Neural progenitor cell (in vitro differentiated cells): ENCODE data around the gene CEACAM6.

ENCODE experiments used
- CTCF ChIP-seq: fragments of 200-600 bp; sonication (generic); IDR thresholded peaks from 2 replicates; pipeline ENCODE4 v1.5.1; 2017; ENCODE audit warnings: antibody characterized with exemption, mild to moderate bottlenecking
- EZH2 ChIP-seq: fragments of 200-600 bp; sonication (generic); IDR thresholded peaks from 2 replicates; pipeline ENCODE4 v1.6.1; 2017; ENCODE audit warnings: antibody characterized with exemption, mild to moderate bottlenecking, moderate library complexity

- no peak for TF ChIP-seq CTCF
- TF ChIP-seq EZH2: no peak
These were observed 53.6 kb downstream of the CEACAM6 start for GRCh38 chr19:41808663-41809566.
